Fibroblast of lung (primary cell): ENCODE data around the gene DYSF.

Experiments used
- CTCF ChIP-seq, 2 donors: IDR thresholded peaks in 1 of 2; conservative IDR thresholded peaks in 1 of 2; 1 replicate in 1 of 2; 2 replicates in 1 of 2; pipeline ENCODE4 v1.5.1; 2011 to 2012; ENCODE audit warnings: low read length in 2 of 2, control low read depth in 1 of 2, inconsistent platforms in 1 of 2, low read depth in 1 of 2, mild to moderate bottlenecking in 1 of 2
- EZH2 ChIP-seq: IDR thresholded peaks from 2 replicates; pipeline ENCODE4 v1.5.1; 2012; ENCODE audit warnings: low read length, control low read depth, mild to moderate bottlenecking; ENCODE audit errors: missing control alignments

GRCh38 chr2:71688530-71688929, 235.2 kb downstream of the DYSF start:
- TF ChIP-seq CTCF (conservative IDR thresholded peaks at IDR 0.05 in 1 of 2, IDR thresholded peaks at IDR 0.05 in 1 of 2; ENCODE audit: low read depth in 1 of 2, low read length in 2 of 2) (no peak), EZH2 (no peak)
